HG03378 (cell line): ENCODE results near the gene AK9.

ENCODE experiments used
- ATAC-seq: cut with Tn5 transposase; IDR thresholded peaks from one replicate; pipeline ENCODE4 v1.9.1; 2021; ENCODE audit warnings: mild to moderate bottlenecking, moderate library complexity; ENCODE audit not compliant: unreplicated experiment

Gene AK9

DNA sequence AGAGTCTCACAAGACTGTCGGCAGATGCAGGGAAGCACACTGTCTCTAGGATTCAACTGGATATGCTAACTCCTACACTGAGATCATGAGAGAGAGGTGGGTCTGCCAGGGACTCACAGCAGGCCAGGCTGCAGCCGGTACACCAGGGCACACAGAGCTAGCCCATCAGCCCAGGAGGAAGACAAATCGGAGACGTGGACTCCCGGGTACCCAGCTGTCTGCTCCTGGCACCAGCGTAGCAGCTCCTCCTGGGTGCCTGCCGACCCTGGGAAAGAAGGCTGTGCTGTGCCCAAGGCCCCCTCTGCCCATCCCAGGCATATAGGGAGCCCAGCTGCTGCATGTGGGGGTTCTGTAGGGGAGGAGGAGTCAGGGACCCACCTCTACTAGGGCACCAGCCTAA is 242.4 kb downstream of the AK9 start:
- ATAC-seq = no peak

GRCh38 chr6:109447878-109448555 is 243.0 kb downstream of the AK9 start:
- no peak for ATAC-seq

DNA sequence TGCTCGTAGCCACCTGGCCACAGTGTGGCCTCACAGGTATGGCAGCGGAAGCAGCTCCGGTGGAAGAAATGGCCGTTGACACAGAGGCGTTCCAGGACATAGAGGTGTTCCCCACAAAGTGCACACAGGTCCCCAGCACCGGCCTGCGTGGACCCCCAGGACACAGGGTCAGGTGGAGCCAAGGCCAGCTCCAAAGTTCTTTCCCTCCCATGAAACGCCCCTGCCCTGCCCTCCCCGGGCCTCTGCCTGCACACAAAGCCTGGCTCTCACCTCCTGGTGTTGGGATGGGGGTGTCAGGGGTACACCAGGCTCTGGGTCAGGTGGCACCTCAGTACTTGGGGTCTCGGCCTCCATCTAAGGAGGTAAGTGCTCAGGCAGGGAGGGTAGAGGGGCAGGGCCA is 243.9 kb downstream of the AK9 start:
- no peak for ATAC-seq

DNA sequence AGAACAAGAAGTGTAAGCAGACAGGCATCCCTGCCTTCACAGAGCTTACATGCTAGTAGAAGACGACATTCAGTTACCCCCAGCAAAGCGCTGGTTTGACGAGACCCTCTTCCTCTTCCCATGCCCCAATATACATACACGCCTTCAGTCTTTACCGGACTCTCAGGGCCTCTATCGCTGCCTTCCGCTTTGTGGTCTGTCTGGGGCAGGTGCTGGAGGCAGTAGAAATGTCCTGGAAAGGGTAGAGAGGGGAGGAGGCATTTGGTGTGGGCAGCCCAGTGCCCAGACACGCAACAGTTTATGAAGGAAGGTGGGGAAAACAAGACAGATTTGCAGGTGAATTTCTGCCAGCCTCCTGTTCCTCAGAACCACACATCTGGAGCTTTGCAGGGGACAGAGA is 244.5 kb downstream of the AK9 start:
- ATAC-seq = no peak

DNA sequence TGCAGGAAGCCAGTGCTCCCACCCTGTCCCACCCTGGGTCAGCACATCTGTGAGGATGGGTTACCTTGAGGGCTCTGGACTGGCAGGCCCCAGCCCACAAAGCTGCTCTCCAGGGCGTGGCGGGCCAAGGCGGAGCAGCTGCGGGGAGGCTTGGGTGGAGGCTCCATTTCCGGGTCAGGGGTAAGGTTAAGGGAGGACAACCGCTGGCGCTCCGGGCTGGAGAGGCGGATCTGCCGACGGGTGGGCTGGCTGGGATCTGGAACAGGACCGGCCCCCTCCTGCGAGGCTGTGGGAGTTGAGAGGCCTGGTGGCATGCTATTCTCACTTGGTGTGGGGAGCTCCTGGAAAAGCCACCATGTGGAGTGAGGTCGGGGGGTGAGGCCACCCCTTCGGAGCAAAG is 244.9 kb downstream of the AK9 start:
- ATAC-seq = no peak

GRCh38 chr6:109445382-109445781 is 245.6 kb downstream of the AK9 start:
- ATAC-seq = no peak

DNA sequence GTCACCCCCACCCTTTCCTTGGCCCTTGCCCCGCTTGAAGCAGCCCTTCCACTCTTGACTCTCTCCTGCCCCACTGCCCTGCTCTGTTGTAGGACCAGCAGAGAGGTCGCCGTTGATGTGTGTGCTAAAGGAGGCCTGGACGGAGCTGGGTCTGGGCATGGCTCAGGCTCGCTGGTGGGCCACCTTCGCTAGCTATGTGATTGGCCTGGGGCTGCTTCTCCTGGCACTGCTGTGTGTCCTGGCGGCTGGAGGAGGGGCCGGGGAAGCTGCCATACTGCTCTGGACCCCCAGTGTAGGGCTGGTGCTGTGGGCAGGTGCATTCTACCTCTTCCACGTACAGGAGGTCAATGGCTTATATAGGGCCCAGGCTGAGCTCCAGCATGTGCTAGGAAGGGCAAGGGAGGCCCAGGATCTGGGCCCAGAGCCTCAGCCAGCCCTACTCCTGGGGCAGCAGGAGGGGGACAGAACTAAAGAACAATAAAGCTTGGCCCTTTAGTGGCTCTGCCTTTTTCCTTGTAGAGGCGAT is 247.5 kb downstream of the AK9 start:
- no peak for ATAC-seq
